ENCODE measurements around the gene LMBRD2. TPM values are rescaled to one million over a fixed set of nuclear protein-coding genes. Genes with fewer than 3 reads are reported as not detected.
A peak's percentile ranks its signal among the peaks of the same experiment; 100 is the strongest.
"Not testable (repeated sequence)": the region's sequence is repeated elsewhere in the genome, so short reads cannot be mapped to it uniquely, and the experiment has no call there.

Gene LMBRD2
- total and polyA plus RNA-seq, 2 experiments from 2014 or later, result 4.4 to 6.2 TPM

DNA sequence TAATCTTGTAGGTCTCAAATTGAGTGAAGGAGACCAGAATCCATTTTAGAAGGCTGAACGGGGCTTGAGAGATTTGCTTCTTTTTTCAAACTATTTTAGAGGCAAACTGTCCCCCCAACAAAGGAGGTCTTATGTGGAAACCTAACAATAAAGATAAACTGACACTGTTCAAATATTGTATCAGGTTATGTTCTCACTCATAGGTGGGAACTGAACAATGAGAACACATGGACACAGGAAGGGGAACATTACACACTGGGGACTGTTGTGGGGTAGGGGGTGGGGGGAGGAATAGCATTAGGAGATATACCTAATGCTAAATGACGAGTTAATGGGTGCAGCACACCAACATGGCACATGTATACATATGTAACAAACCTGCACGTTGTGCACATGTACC, 47.1 kb upstream of the LMBRD2 start:
- H3K27me3 ChIP-seq (ENCODE audit: insufficient read depth); H3K9me3 Mint-ChIP-seq; H3K4me1 ChIP-seq (ENCODE audit: insufficient read depth); DNase-seq (ENCODE audit: low spot score); H3K27ac ChIP-seq (ENCODE audit: low read depth); H3K4me2 ChIP-seq; ATAC-seq; H3F3A ChIP-seq (replicated peaks; ENCODE audit: low read depth); H3K4me3 Mint-ChIP-seq; H3K36me3 ChIP-seq (ENCODE audit: insufficient read depth); H3K4me1 Mint-ChIP-seq; H3K27me3 Mint-ChIP-seq (ENCODE audit: insufficient read depth, low read depth, poor library complexity); H3K79me2 ChIP-seq (replicated peaks; ENCODE audit: insufficient read depth); H3K4me3 ChIP-seq; H3K36me3 Mint-ChIP-seq (ENCODE audit: low read depth); H3K9me2 ChIP-seq (ENCODE audit: insufficient read depth); H2AFZ ChIP-seq; H3K27ac Mint-ChIP-seq; H4K20me1 ChIP-seq (replicated peaks; ENCODE audit: insufficient read depth): not testable (repeated sequence)

DNA sequence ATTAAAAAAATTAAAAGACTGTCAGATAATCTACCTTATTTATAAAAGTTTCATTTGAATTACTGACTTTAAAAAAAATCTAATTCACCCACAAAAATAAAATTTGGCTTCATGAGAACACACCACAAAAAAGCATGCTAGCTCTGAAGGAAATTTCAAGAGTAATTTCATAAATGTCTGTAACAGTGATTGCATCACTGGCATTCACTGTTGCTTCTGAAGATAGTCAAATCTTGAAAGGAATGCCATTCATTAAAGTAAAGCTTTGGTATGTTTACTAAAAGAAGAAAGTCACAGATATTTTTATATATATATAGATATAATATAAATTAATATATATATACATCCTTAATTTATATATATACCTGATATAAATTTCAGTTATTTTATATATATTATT, 46.6 kb upstream of the LMBRD2 start:
- Histone ChIP-seq H3K9me2 (ENCODE audit: insufficient read depth) (no peaks in the 10 kb centered on the region), H3K27ac (ENCODE audit: low read depth) (no peak overlapping the region), H4K20me1 (replicated peaks; ENCODE audit: insufficient read depth) (no peaks in the 10 kb centered on the region), H3K36me3 (ENCODE audit: insufficient read depth) (no peaks in the 10 kb centered on the region), H2AFZ (no peak overlapping the region), H3K4me2 (no peak overlapping the region), H3F3A (replicated peaks; ENCODE audit: low read depth) (no peaks in the 10 kb centered on the region), H3K27me3 (ENCODE audit: insufficient read depth) (no peaks in the 10 kb centered on the region), H3K4me3 (no peak overlapping the region), H3K4me1 (ENCODE audit: insufficient read depth) (no peaks in the 10 kb centered on the region), H3K79me2 (replicated peaks; ENCODE audit: insufficient read depth) (no peaks in the 10 kb centered on the region)
- Mint-ChIP-seq H3K4me3 (no peak overlapping the region), H3K9me3 (no peaks in the 10 kb centered on the region), H3K27ac (peak overlapping the region; percentile 52; the same call in 1 of the 2 replicates), H3K36me3 (ENCODE audit: low read depth) (peaks cover 4% of the 10 kb centered on the region; the same call in 2 of the 3 replicates), H3K27me3 (ENCODE audit: insufficient read depth, low read depth, poor library complexity) (no peaks in the 10 kb centered on the region), H3K4me1 (no peaks in the 10 kb centered on the region)
- TF ChIP-seq NANOG (IDR thresholded peaks at IDR 0.05; ENCODE audit: borderline replicate concordance) (no peak), EZH2 (IDR thresholded peaks at IDR 0.05; ENCODE audit: low read depth, unreplicated experiment) (no peak), EZH2phosphoT487 (IDR thresholded peaks at IDR 0.05; ENCODE audit: unreplicated experiment) (no peak), POLR2AphosphoS5 (IDR thresholded peaks at IDR 0.05; ENCODE audit: low read depth) (no peak), ZNF331 (CRISPR knock-in tag; IDR thresholded peaks at IDR 0.05; ENCODE audit: low read depth) (no peak)
- TF ChIP-seq, protein P1, sequence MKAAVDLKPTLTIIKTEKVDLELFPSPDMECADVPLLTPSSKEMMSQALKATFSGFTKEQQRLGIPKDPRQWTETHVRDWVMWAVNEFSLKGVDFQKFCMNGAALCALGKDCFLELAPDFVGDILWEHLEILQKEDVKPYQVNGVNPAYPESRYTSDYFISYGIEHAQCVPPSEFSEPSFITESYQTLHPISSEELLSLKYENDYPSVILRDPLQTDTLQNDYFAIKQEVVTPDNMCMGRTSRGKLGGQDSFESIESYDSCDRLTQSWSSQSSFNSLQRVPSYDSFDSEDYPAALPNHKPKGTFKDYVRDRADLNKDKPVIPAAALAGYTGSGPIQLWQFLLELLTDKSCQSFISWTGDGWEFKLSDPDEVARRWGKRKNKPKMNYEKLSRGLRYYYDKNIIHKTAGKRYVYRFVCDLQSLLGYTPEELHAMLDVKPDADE (IDR thresholded peaks at IDR 0.05), result no peak
- TF ChIP-seq, protein P2, sequence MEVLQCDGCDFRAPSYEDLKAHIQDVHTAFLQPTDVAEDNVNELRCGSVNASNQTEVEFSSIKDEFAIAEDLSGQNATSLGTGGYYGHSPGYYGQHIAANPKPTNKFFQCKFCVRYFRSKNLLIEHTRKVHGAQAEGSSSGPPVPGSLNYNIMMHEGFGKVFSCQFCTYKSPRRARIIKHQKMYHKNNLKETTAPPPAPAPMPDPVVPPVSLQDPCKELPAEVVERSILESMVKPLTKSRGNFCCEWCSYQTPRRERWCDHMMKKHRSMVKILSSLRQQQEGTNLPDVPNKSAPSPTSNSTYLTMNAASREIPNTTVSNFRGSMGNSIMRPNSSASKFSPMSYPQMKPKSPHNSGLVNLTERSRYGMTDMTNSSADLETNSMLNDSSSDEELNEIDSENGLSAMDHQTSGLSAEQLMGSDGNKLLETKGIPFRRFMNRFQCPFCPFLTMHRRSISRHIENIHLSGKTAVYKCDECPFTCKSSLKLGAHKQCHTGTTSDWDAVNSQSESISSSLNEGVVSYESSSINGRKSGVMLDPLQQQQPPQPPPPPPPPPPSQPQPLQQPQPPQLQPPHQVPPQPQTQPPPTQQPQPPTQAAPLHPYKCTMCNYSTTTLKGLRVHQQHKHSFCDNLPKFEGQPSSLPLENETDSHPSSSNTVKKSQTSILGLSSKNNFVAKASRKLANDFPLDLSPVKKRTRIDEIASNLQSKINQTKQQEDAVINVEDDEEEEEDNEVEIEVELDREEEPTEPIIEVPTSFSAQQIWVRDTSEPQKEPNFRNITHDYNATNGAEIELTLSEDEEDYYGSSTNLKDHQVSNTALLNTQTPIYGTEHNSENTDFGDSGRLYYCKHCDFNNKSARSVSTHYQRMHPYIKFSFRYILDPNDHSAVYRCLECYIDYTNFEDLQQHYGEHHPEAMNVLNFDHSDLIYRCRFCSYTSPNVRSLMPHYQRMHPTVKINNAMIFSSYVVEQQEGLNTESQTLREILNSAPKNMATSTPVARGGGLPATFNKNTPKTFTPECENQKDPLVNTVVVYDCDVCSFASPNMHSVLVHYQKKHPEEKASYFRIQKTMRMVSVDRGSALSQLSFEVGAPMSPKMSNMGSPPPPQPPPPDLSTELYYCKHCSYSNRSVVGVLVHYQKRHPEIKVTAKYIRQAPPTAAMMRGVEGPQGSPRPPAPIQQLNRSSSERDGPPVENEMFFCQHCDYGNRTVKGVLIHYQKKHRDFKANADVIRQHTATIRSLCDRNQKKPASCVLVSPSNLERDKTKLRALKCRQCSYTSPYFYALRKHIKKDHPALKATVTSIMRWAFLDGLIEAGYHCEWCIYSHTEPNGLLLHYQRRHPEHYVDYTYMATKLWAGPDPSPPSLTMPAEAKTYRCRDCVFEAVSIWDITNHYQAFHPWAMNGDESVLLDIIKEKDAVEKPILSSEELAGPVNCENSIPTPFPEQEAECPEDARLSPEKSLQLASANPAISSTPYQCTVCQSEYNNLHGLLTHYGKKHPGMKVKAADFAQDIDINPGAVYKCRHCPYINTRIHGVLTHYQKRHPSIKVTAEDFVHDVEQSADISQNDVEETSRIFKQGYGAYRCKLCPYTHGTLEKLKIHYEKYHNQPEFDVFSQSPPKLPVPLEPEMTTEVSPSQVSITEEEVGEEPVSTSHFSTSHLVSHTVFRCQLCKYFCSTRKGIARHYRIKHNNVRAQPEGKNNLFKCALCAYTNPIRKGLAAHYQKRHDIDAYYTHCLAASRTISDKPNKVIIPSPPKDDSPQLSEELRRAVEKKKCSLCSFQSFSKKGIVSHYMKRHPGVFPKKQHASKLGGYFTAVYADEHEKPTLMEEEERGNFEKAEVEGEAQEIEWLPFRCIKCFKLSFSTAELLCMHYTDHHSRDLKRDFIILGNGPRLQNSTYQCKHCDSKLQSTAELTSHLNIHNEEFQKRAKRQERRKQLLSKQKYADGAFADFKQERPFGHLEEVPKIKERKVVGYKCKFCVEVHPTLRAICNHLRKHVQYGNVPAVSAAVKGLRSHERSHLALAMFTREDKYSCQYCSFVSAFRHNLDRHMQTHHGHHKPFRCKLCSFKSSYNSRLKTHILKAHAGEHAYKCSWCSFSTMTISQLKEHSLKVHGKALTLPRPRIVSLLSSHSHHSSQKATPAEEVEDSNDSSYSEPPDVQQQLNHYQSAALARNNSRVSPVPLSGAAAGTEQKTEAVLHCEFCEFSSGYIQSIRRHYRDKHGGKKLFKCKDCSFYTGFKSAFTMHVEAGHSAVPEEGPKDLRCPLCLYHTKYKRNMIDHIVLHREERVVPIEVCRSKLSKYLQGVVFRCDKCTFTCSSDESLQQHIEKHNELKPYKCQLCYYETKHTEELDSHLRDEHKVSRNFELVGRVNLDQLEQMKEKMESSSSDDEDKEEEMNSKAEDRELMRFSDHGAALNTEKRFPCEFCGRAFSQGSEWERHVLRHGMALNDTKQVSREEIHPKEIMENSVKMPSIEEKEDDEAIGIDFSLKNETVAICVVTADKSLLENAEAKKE (CRISPR knock-in tag; IDR thresholded peaks at IDR 0.05), result no peak
- TF ChIP-seq, protein P3, sequence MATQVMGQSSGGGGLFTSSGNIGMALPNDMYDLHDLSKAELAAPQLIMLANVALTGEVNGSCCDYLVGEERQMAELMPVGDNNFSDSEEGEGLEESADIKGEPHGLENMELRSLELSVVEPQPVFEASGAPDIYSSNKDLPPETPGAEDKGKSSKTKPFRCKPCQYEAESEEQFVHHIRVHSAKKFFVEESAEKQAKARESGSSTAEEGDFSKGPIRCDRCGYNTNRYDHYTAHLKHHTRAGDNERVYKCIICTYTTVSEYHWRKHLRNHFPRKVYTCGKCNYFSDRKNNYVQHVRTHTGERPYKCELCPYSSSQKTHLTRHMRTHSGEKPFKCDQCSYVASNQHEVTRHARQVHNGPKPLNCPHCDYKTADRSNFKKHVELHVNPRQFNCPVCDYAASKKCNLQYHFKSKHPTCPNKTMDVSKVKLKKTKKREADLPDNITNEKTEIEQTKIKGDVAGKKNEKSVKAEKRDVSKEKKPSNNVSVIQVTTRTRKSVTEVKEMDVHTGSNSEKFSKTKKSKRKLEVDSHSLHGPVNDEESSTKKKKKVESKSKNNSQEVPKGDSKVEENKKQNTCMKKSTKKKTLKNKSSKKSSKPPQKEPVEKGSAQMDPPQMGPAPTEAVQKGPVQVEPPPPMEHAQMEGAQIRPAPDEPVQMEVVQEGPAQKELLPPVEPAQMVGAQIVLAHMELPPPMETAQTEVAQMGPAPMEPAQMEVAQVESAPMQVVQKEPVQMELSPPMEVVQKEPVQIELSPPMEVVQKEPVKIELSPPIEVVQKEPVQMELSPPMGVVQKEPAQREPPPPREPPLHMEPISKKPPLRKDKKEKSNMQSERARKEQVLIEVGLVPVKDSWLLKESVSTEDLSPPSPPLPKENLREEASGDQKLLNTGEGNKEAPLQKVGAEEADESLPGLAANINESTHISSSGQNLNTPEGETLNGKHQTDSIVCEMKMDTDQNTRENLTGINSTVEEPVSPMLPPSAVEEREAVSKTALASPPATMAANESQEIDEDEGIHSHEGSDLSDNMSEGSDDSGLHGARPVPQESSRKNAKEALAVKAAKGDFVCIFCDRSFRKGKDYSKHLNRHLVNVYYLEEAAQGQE (IDR thresholded peaks at IDR 0.05; ENCODE audit: unreplicated experiment), result no peak
- DNase-seq (ENCODE audit: low spot score), result no peak
- ATAC-seq, result no peak
